Measurements from ENCODE around the gene NEXN.
A peak's percentile ranks its signal among the peaks of the same experiment; 100 is the strongest.
"Not testable (repeated sequence)": the region's sequence is repeated elsewhere in the genome, so short reads cannot be mapped to it uniquely, and the experiment has no call there.

The NEXN gene

DNA sequence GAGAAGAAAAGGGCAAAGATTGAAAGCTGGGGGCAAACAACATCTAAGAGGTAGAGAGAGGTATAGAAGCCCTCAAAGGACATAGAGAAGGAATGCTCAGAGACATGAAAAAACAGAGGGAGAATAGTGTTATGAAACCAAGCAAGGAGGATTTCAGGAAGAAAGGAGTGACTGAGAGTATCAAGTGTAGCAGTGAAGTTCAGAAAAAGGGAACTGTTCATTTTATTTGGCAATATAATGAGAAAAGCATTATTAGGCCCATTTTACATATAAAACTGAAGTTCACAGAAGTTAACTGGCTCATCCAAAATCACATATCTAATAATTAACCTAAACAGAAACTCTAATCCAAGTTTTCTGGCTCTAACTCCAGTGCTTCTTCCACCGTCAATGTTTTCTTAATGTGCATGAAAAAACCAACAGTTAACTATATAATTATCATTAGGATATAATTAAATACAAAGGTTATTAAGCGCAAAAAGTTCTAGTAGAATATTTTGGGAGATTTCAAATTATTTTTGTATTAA lies 17.7 kb downstream of the NEXN start:
- DNase-seq: peak in 2 of 4 experiments; percentile 35 to 37

GRCh38 chr1:77906624-77907023 lies 18.2 kb downstream of the NEXN start:
- no peak for DNase-seq

DNA sequence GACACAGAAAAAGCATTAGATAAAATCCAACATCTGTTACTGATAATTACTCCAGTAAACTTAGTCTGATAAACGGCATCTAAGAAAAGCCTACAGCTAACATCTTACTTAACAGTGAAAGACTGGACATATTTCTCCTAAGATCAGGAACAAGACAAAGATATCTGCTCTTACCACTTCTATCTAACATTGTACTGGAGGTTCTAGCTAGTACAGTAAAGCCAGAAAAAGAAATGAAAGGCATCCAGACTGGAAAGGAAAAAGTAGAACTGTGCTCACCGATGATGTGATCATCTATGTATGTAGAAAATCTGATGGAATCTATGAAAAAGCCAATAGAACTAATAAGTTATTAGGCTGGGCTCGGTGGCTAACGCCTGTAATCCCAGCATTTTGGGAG lies 21.7 kb downstream of the NEXN start:
- DNase-seq: no peak

DNA sequence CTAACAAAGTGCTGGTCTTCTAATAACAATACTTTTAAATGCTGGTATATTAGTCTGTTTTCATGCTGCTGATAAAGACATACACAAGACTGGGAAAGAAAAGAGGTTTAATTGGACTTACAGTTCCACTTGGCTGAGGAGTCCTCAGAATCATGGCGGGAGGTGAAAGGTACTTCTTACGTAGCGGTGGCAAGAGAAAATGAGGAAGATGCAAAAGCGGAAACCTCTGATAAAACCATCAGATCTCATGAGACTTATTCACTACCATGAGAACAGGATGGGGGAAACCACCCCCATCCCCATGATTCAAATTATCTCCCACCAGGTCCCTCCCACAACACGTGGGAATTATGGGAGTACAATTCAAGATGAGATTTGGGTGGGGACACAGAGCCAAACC lies 30.5 kb downstream of the NEXN start:
- DNase-seq: not testable (repeated sequence)

DNA sequence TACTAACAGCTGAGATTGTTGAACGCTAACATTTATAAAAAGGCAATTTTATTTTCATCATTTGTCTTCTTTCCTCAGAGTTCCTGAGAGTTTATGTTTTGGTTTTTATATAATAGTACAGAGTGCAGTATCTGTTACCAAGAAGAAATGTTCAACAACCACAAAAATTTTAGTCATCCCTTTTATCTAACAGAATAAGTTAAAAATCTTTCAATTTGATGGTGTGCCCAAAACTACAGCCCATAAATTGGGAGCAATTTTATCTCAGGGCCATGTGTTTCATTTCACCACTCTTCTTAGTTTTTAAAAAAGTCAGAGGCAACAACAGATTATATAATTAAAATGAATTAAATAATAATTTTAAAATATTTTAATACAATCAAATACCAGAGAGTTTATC lies 37.1 kb downstream of the NEXN start:
- no peak for DNase-seq

GRCh38 chr1:77925956-77926355 lies 37.5 kb downstream of the NEXN start:
- DNase-seq: no peak

DNA sequence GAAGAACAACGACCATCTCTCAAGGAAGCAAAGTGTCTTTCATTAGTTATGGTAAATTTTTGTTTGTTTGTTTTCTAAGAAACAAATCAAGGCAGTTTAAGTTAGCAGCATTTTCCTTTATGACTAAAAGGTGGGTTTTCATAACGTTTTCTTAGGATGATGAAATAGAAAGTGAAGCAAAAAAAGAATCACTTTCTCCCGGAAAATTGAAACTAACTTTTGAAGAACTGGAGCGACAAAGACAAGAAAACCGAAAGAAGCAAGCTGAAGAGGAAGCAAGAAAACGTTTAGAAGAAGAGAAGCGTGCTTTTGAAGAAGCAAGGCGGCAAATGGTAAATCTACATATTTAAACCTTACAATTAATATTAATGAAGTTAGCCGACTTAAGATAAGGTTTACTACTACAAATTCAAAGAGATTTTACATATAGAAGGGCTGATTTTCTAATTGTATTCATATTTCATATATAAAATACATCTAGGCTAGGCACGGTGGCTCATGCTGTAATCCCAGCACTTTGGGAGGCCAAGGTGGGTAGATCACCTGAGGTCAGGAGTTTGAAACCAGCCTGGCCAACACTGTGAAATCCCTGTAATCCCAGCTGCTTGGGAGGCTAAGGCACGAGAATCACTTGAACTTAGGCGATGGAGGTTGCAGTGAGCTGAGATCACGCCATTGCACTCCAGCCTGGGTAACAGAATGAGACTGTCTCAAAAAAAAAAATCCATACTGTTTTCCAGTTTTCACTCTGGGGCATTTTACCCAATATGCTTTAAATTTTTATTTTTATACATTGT lies 38.3 kb downstream of the NEXN start:
- DNase-seq: peak in 3 of 4 experiments; percentile 31 to 66 (median 59)

DNA sequence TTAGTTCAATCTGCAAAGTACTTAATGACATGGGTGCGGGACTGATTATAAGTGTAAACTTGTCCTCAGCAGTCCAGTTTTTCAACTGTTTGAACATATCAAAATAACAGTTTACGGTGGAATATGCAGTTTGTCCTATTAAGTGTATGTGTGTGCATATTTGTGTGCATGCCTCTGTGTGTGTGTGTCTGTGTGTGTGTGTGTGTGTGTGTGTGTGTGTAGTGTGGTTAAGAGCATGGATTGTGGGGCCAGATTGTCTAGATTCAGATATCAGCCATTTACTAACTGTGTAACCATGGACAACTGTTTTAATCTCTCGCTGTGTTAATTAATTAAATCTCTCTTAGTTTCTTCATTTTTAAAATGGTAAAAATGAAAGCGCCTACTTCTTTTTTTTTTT lies 39.0 kb downstream of the NEXN start:
- DNase-seq: no peak

GRCh38 chr1:77929806-77930205 lies 41.4 kb downstream of the NEXN start:
- DNase-seq: no peak

DNA sequence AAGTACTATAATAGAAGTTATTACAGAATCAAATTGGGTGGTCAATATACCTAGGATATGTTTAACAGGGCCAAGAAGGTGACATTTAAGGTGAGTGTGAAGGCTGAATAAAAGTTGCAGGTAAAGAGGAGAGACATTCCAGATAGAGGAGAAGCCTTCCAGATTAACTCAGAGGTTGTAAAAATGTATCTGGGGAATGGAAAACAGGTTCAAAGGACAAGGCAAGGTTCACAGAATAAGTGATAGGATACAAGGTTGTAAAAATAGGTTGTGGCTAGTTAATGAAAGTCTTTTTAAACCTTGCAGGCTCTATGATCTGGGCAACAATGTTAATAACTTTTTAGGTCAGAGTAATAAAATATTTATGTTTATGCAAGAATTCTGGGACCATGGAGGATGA lies 50.2 kb downstream of the NEXN start:
- DNase-seq: no peak

- DNase-seq: no peak
Observed at GRCh38 chr1:77940921-77941570, 52.6 kb downstream of the NEXN start.

DNA sequence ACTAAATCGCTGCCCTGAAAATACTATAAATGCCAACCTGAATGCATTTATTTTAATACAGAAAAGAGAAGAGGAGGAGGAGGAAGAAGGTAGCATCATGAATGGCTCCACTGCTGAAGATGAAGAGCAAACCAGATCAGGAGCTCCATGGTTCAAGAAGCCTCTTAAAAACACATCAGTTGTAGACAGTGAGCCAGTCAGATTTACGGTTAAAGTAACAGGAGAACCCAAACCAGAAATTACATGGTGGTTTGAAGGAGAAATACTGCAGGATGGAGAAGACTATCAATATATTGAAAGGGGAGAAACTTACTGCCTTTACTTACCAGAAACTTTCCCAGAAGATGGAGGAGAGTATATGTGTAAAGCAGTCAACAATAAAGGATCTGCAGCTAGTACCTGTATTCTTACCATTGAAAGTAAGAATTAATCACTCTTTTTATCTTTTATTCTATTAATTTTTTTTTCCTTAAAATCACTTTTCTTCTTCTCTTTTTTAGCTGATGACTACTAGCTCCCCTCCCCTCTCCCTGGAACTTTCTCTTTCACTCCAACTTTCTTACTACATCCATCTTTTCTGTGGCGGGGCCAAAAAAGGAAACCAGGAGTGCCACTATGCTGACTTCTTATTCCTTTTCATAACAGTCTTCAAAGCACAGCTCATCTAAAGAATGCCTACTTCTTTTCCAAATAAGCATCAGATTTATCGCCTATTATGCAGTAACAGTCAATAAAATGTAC lies 54.1 kb downstream of the NEXN start:
- no peak for DNase-seq

DNA sequence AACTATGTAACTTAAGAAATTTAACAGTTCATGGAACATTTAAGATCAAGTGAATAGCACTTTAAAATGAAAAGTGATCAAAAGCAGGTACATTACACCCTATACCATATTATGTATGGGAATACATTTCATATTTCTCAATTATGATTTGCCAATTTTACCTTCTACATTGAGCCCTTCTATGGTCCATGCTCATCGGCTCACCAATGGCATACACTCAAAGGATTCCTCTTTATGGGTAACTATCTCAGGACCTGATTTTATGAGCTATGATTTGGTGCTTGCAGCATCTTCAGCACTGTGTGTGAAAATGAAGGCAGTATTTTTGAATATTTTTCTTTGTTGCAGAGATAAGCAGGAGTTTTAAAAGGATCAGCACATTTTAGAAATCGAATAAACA lies 56.9 kb downstream of the NEXN start:
- DNase-seq: no peak

DNA sequence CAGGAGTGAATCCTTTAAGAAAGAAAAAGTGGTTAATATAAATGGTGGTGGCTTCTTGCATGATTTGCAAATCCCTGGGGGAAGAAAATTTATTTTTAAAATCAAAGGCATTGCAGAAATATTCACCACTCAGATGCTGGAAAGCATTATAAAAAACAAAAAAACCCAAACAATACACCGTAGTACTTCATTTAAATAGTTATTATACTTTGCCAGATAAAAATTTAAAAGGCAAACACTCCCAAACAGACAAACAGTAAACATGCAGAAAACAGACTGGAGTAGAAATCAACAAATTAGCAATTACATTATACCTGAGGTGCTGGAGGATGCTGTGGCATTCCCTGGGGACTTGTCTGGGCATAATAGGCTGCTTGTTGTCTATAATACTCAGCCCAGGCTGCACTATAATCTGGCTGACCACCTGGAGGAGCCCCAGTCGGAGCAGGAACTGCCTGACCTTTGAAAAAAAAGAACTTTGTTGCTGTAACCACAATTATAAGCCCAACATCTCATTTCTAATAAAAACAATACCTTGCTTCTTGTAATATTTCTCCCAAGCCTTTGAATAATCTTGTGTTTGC lies 60.5 kb downstream of the NEXN start:
- DNase-seq: no peak

DNA sequence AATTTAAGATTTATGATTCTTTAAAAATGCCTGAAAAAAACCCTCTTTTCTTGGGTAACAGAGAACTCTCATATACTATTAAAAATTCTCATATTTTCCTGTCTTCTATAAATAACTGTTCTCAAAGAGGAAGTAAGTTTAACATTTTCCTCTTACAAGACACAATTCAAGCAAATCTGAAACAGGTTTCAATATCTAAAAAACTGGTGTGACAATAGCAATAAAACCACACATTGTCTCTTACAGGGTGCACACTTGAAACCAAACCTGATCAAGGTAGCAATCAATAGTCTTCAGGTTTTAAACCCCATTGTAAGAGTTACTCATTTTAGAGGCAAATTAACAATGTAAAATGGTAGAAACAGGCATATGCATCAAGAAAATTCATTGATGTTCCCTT lies 62.4 kb downstream of the NEXN start:
- peak in 2 of 4 experiments; percentile 32 to 35 for DNase-seq

DNA sequence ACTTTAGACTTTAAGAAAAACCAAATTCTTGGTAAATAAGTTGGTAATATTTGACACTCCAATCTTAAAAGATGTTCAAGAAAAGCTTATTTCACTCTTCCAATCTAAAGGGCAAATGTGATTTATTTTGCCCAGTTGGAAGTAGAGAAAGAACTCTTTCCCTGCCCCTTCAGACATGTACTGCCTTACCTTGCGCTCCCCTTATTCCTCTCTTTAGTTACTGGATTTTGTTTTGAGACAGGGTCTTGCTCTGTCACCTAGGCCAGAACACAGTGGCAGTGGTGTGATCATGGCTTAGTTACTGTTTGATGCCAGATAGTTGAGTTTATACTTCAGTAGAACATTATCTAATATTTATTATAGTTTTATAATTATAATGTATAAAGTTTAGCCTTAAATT lies 62.9 kb downstream of the NEXN start:
- no peak for DNase-seq

GRCh38 chr1:77953907-77954306 lies 65.5 kb downstream of the NEXN start:
- no peak for DNase-seq

GRCh38 chr1:77954521-77954920 lies 66.1 kb downstream of the NEXN start:
- DNase-seq: no peak

DNA sequence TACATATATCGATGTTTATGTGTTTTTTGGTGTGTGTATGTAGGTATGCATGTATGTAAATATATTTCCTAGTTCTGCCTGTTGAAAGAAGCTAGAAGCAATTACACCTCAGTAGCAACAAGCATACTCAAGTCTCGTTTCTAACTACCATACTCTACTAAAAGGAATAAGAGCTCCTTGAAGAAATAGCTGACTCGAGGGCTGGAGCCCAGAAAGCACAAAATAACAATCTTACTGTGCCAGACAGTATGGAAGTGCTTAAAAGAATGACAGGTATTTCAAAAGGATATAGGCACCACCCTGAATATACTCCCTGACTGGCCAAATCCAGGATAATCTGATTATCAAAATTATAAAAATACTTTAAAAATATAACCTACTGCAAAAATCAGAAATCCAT lies 67.3 kb downstream of the NEXN start:
- DNase-seq: no peak

DNA sequence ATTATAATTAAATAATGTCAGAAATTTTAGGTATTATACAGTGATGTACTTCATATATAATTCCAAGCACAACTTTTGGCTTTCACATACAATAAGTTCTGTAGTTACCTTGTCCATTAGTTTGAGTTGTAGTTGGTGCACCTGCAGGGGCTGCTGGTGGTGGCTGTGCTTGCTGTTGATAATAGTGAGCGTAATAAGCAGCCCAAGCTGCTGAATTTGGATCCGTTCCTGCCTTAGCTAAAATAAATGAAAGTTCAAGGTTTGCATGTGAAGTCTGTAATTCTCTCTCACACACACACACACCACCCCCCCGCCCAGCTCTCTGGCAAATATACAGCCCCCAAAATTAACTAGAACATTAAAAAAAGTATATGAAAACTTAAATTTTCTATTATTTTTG lies 68.0 kb downstream of the NEXN start:
- DNase-seq: no peak

DNA sequence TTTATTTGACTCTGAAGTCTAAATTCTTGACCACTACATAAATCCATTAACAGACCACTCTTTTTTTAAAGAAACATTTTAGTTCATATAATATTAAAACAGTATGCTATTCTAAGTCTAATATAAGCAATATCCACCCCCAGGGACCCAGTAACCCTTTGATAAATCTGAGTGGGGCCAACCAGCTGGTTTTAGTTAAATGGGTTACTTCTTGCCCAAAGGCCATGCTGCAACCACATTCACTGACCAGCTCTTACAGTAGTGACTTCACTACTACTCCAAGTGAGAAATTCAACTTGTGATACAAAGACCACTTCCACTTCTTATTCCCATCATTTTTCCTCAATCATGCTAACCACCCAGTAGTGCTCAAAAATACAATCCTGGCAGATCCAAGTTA lies 70.0 kb downstream of the NEXN start:
- no peak for DNase-seq

DNA sequence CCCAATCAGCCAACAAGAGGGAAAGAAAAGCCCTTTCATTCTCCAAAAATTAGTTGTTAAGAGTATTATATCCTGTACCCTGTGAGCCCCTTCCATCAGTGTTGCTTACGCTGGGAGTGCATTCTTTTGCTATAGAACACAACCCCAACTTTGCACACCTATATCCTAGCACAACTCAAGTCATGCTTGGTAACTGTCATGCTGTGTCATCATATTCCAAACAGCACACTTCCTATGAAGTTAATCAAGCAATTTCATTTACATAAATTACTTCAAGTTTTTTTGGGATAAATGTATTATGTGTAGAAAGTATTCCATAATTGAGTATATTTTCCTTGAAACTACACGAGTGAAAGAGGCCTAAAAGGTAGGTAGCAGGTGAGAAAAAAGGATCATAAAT lies 70.4 kb downstream of the NEXN start:
- no peak for DNase-seq

GRCh38 chr1:77961392-77961791 lies 73.0 kb downstream of the NEXN start:
- no peak for DNase-seq

All from suppressor macrophage (primary cell).